ENCODE data around the gene C7orf33.

DNA sequence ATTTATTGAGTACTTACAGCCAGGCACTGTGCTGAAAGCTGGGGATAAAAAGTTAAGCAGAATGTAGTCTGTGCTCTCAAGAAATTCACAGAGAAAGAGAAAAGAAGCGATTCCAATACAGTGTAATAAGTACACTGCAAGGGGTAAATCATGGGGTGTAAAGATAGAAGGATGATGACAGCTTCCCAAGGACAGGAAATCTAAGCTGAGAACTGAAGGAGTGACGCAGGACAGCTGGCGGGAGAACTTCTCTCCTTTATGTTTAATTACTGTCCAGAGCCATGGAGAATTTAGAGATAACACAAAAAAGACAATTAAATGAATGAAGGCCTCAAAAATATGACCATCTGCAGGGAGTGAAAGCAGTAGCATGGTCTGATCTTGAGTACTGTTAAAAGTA, 34.8 kb downstream of the C7orf33 start:
- TF ChIP-seq EZH2 (IDR thresholded peaks at IDR 0.05; ENCODE audit: insufficient read depth, low read length) = no peak
- TF ChIP-seq, protein P1, sequence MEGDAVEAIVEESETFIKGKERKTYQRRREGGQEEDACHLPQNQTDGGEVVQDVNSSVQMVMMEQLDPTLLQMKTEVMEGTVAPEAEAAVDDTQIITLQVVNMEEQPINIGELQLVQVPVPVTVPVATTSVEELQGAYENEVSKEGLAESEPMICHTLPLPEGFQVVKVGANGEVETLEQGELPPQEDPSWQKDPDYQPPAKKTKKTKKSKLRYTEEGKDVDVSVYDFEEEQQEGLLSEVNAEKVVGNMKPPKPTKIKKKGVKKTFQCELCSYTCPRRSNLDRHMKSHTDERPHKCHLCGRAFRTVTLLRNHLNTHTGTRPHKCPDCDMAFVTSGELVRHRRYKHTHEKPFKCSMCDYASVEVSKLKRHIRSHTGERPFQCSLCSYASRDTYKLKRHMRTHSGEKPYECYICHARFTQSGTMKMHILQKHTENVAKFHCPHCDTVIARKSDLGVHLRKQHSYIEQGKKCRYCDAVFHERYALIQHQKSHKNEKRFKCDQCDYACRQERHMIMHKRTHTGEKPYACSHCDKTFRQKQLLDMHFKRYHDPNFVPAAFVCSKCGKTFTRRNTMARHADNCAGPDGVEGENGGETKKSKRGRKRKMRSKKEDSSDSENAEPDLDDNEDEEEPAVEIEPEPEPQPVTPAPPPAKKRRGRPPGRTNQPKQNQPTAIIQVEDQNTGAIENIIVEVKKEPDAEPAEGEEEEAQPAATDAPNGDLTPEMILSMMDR (IDR thresholded peaks at IDR 0.05; ENCODE audit: insufficient read depth, low read depth, low read length) = no peak
